Measurements from ENCODE around the gene AKAP17A.

DNA sequence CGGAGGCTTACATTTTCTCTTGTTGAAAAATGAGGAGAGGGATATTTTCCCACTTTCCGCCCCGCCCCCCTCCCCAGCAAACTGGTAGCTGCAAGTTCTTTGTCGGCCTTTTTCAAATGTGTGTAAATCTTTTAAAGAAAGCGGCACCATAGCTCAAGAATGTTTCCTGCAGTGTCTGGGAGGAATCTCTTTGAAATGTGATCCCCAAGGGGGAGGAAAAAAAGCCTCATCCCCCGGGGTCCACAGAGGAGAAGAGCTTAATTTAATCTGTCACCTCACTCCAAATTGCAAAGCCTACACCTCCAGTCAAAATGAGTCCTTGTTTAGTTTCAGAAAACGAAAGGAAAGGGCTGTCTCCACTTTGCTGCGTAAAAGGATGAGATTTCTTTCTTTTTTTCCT, 58.2 kb downstream of the AKAP17A start:
- TF ChIP-seq POLR2AphosphoS5 (IDR thresholded peaks at IDR 0.05) (no peak), EP300 (IDR thresholded peaks at IDR 0.05) (no peak)
